GM23338 (cell line): Measurements from ENCODE around the gene TSPAN33. TPM values are rescaled to one million over a fixed set of nuclear protein-coding genes. Genes with fewer than 3 reads are reported as not detected.

Source experiments
- ATAC-seq: fragments of 200-7000 bp; cut with Tn5 transposase; 3 replicates; pipeline ENCODE4 v1.9.1; 2020
- DNase-seq: peaks from one replicate; pipeline ENCODE4 v3.0.0-alpha.2; 2015; ENCODE audit warnings: low spot score
- H2AFZ ChIP-seq: fragments of 200-600 bp; sonication (generic); 2 replicates; pipeline ENCODE4 v1.8.0; 2016; ENCODE audit warnings: antibody characterized with exemption, mild to moderate bottlenecking, moderate library complexity
- H3F3A ChIP-seq: fragments of 200-600 bp; sonication (generic); replicated peaks from 2 replicates; pipeline ENCODE4 v1.8.0; 2017; ENCODE audit warnings: antibody characterized with exemption, mixed run types, low read depth
- H3K27ac ChIP-seq: fragments of 200-600 bp; sonication (generic); 2 replicates; pipeline ENCODE4 v1.6.1; 2016; ENCODE audit warnings: low read depth
- H3K27me3 ChIP-seq: fragments of 200-600 bp; sonication (generic); 2 replicates; pipeline ENCODE4 v1.8.0; 2016; ENCODE audit warnings: mild to moderate bottlenecking, mixed run types, moderate library complexity; ENCODE audit not compliant: insufficient read depth
- H3K36me3 ChIP-seq: fragments of 200-600 bp; sonication (generic); 2 replicates; pipeline ENCODE4 v1.8.0; 2016; ENCODE audit warnings: mild to moderate bottlenecking; ENCODE audit not compliant: insufficient read depth
- H3K4me1 ChIP-seq: fragments of 200-600 bp; sonication (generic); 2 replicates; pipeline ENCODE4 v1.8.0; 2016; ENCODE audit warnings: mild to moderate bottlenecking, moderate library complexity; ENCODE audit not compliant: insufficient read depth
- H3K4me2 ChIP-seq: fragments of 200-600 bp; sonication (generic); 2 replicates; pipeline ENCODE4 v1.7.1; 2017; ENCODE audit warnings: mixed run types
- H3K4me3 ChIP-seq: fragments of 200-600 bp; sonication (generic); 2 replicates; pipeline ENCODE4 v1.6.1; 2016; ENCODE audit warnings: mixed run types
- H3K79me2 ChIP-seq: fragments of 200-600 bp; sonication (generic); replicated peaks from 2 replicates; pipeline ENCODE4 v1.8.0; 2017; ENCODE audit warnings: mild to moderate bottlenecking; ENCODE audit not compliant: insufficient read depth
- H3K9me2 ChIP-seq: fragments of 200-600 bp; sonication (generic); 2 replicates; pipeline ENCODE4 v1.8.0; 2017; ENCODE audit not compliant: insufficient read depth
- H4K20me1 ChIP-seq: fragments of 200-600 bp; sonication (generic); replicated peaks from 2 replicates; pipeline ENCODE4 v1.8.0; 2017; ENCODE audit warnings: mild to moderate bottlenecking; ENCODE audit not compliant: insufficient read depth
- H3K27ac Mint-ChIP-seq: 2 replicates; pipeline ENCODE4 v1.8.0; 2020; ENCODE audit warnings: inconsistent platforms, mild to moderate bottlenecking, moderate library complexity, mixed read lengths
- H3K27me3 Mint-ChIP-seq: 3 replicates; pipeline ENCODE4 v1.8.0; 2022; ENCODE audit warnings: low read depth, mild to moderate bottlenecking, moderate library complexity, mixed read lengths, inconsistent platforms; ENCODE audit not compliant: insufficient read depth, poor library complexity
- H3K36me3 Mint-ChIP-seq: 3 replicates; pipeline ENCODE4 v1.8.0; 2021; ENCODE audit warnings: low read depth, mild to moderate bottlenecking, inconsistent platforms, moderate library complexity, mixed read lengths
- H3K4me1 Mint-ChIP-seq: 3 replicates; pipeline ENCODE4 v1.8.0; 2020; ENCODE audit warnings: mild to moderate bottlenecking, inconsistent platforms, mixed read lengths
- H3K4me3 Mint-ChIP-seq: 3 replicates; pipeline ENCODE4 v1.8.0; 2021; ENCODE audit warnings: moderate library complexity, mild to moderate bottlenecking, inconsistent platforms, mixed read lengths
- H3K9me3 Mint-ChIP-seq: 3 replicates; pipeline ENCODE4 v1.8.0; 2020; ENCODE audit warnings: moderate library complexity, mild to moderate bottlenecking, inconsistent platforms, mixed read lengths
- CREB1 ChIP-seq: fragments of 250-450 bp; sonication (Bioruptor Pico); IDR thresholded peaks from 2 replicates; pipeline ENCODE4 v1.5.0; 2020; ENCODE audit warnings: low read depth, mild to moderate bottlenecking, moderate library complexity
- CTCF ChIP-seq, 2 experiments: fragments of 200-600 bp in 1 of 2; sonication (generic) in 1 of 2; conservative IDR thresholded peaks; 2 replicates each; pipeline versions ENCODE4 v1.5.1 to v1.6.1; 2016 to 2017; ENCODE audit warnings: antibody characterized with exemption in 2 of 2, low read depth in 2 of 2, mild to moderate bottlenecking in 2 of 2, moderate library complexity in 1 of 2
- ETS1 ChIP-seq: IDR thresholded peaks from 2 replicates; pipeline ENCODE4 v1.6.1; 2016; ENCODE audit warnings: antibody characterized with exemption
- EZH2 ChIP-seq: fragments of 200-600 bp; sonication (generic); IDR thresholded peaks from one replicate; pipeline ENCODE4 v1.8.0; 2017; ENCODE audit warnings: antibody characterized with exemption, mild to moderate bottlenecking, low read depth; ENCODE audit not compliant: unreplicated experiment
- EZH2phosphoT487 ChIP-seq: fragments of 200-600 bp; sonication (generic); IDR thresholded peaks from one replicate; pipeline ENCODE4 v1.8.1; 2018; ENCODE audit warnings: antibody characterized with exemption; ENCODE audit not compliant: unreplicated experiment
- JUNB ChIP-seq: IDR thresholded peaks from one replicate; pipeline ENCODE4 v1.6.1; 2016; ENCODE audit warnings: antibody characterized with exemption; ENCODE audit not compliant: unreplicated experiment
- NANOG ChIP-seq: IDR thresholded peaks from 2 replicates; pipeline ENCODE4 v1.6.1; 2016; ENCODE audit warnings: antibody characterized with exemption, borderline replicate concordance
- POLR2AphosphoS5 ChIP-seq: IDR thresholded peaks from 2 replicates; pipeline ENCODE4 v1.6.1; 2016; ENCODE audit warnings: antibody characterized with exemption, low read depth
- REST ChIP-seq: IDR thresholded peaks from one replicate; pipeline ENCODE4 v1.6.1; 2018; ENCODE audit warnings: antibody characterized with exemption; ENCODE audit not compliant: unreplicated experiment
- STAT1 ChIP-seq: IDR thresholded peaks from one replicate; pipeline ENCODE4 v1.6.1; 2016; ENCODE audit warnings: antibody characterized with exemption; ENCODE audit not compliant: unreplicated experiment
- ZNF114 ChIP-seq: fragments of 250-450 bp; sonication (Bioruptor Pico); IDR thresholded peaks from 2 replicates; pipeline ENCODE4 v1.5.0; 2020; ENCODE audit warnings: mild to moderate bottlenecking, moderate library complexity
- ZNF331 ChIP-seq: fragments of 250-450 bp; sonication (Bioruptor Pico); IDR thresholded peaks from 2 replicates; pipeline ENCODE4 v1.5.0; 2020; ENCODE audit warnings: low read depth, mild to moderate bottlenecking, moderate library complexity
- ZNF462 ChIP-seq: fragments of 250-450 bp; sonication (Bioruptor Pico); IDR thresholded peaks from 2 replicates; pipeline ENCODE4 v1.5.0; 2020; ENCODE audit warnings: mild to moderate bottlenecking, moderate library complexity
- polyA plus RNA-seq: library from polyadenylated mRNA; unstranded; fragments of >200 nt; fragmentation: Nextera tagmentation; extraction: Ambion mirVana; gene quantifications from 2 replicates; pipeline ENCODE4 v1.2.1, GENCODE V29; 2016
- total RNA-seq: library from RNA; depleted of rRNA; stranded (reverse); fragments of >200 nt; shearing (Covaris generic); gene quantifications from 2 replicates; pipeline ENCODE4 v1.2.3, GENCODE V29; 2014

The TSPAN33 gene
- total and polyA plus RNA-seq, 2 experiments from 2014 or later, result 17.6 to 51.5 TPM

- no peak for TF ChIP-seq CTCF (conservative IDR thresholded peaks at IDR 0.05; ENCODE audit: low read depth in 2 of 2)
- no peak for TF ChIP-seq ZNF462 (CRISPR knock-in tag)
- TF ChIP-seq POLR2AphosphoS5, result no peak
- TF ChIP-seq NANOG, result no peak
- no peak for TF ChIP-seq CREB1 (CRISPR knock-in tag)
- TF ChIP-seq EZH2, result no peak
- no peak for TF ChIP-seq JUNB
- no peak for TF ChIP-seq EZH2phosphoT487
- TF ChIP-seq ZNF114 (CRISPR knock-in tag), result no peak
- TF ChIP-seq REST, result no peak
- TF ChIP-seq ZNF331 (CRISPR knock-in tag), result no peak
- no peak for TF ChIP-seq ETS1
- no peak for TF ChIP-seq STAT1
- peaks cover 4% of the 10 kb centered on the region for H3K9me2 ChIP-seq
- no peak overlapping the region for H2AFZ ChIP-seq
- H3K9me3 Mint-ChIP-seq, result no peaks in the 10 kb centered on the region
- ATAC-seq, result no peak
- peaks cover 7% of the 10 kb centered on the region; the same call in 1 of the 2 replicates for H3K27me3 ChIP-seq
- H3K27ac Mint-ChIP-seq, result no peak overlapping the region
- DNase-seq, result no peak
- H3K36me3 ChIP-seq, result no peaks in the 10 kb centered on the region
- H3K27ac ChIP-seq, result no peak overlapping the region
- H3K4me3 Mint-ChIP-seq, result no peak overlapping the region
- H3K79me2 ChIP-seq, result no peaks in the 10 kb centered on the region
- H3K27me3 Mint-ChIP-seq, result peaks cover 8% of the 10 kb centered on the region
- H3K4me1 ChIP-seq, result no peaks in the 10 kb centered on the region
- no peaks in the 10 kb centered on the region for H4K20me1 ChIP-seq
- peaks cover 4% of the 10 kb centered on the region; the same call in 1 of the 2 replicates for H3F3A ChIP-seq
- no peak overlapping the region for H3K4me2 ChIP-seq
- H3K4me1 Mint-ChIP-seq, result no peaks in the 10 kb centered on the region
- no peaks in the 10 kb centered on the region; the same call in 1 of the 3 replicates for H3K36me3 Mint-ChIP-seq
- no peak overlapping the region for H3K4me3 ChIP-seq
Observed at GRCh38 chr7:129127601-129128000, 16.9 kb upstream of the TSPAN33 start.
